Esophagus muscularis mucosa (tissue), 3 donors: Measurements from ENCODE around the gene SORL1-AS1.

ENCODE experiments used
- EP300 ChIP-seq: sonication (generic); formaldehyde crosslinking; IDR thresholded peaks from one replicate; pipeline ENCODE4 v1.6.1; 2017; ENCODE audit warnings: antibody characterized with exemption
- TF ChIP-seq, protein P1 (sequence below), 3 experiments: fragments of 200-600 bp in 2 of 3; fragments of 450-650 bp in 1 of 3; sonication (generic) in 2 of 3; IDR thresholded peaks; one replicate each; pipeline ENCODE4 v1.5.1; 2017 to 2019; ENCODE audit warnings: antibody characterized with exemption in 3 of 3, mild to moderate bottlenecking in 2 of 3, moderate library complexity in 1 of 3

DNA sequence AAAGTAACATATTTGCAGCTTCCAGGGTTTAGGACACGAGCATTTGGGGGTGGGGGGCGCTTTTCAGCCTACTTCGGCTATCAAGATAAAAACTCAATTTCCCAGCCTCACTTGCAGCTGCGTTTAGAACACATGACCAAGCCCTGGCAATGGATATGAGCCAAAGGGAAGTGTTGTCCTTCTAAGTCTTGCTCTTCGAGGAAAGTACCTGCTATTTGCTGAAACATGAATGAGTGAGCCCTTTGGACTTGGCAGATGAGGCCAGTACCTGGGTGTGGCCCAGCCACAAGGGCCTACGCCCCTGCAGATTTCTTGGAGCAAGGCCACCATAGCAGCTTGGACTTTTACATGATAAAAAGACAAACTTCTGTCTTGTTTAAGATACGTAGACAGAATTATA, 60.9 kb downstream of the SORL1-AS1 start:
- TF ChIP-seq EP300 = no peak
- TF ChIP-seq, protein P1, sequence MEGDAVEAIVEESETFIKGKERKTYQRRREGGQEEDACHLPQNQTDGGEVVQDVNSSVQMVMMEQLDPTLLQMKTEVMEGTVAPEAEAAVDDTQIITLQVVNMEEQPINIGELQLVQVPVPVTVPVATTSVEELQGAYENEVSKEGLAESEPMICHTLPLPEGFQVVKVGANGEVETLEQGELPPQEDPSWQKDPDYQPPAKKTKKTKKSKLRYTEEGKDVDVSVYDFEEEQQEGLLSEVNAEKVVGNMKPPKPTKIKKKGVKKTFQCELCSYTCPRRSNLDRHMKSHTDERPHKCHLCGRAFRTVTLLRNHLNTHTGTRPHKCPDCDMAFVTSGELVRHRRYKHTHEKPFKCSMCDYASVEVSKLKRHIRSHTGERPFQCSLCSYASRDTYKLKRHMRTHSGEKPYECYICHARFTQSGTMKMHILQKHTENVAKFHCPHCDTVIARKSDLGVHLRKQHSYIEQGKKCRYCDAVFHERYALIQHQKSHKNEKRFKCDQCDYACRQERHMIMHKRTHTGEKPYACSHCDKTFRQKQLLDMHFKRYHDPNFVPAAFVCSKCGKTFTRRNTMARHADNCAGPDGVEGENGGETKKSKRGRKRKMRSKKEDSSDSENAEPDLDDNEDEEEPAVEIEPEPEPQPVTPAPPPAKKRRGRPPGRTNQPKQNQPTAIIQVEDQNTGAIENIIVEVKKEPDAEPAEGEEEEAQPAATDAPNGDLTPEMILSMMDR (IDR thresholded peaks at IDR 0.05) = no peak
